ENCODE measurements around the gene NAALADL2.

The NAALADL2 gene

DNA sequence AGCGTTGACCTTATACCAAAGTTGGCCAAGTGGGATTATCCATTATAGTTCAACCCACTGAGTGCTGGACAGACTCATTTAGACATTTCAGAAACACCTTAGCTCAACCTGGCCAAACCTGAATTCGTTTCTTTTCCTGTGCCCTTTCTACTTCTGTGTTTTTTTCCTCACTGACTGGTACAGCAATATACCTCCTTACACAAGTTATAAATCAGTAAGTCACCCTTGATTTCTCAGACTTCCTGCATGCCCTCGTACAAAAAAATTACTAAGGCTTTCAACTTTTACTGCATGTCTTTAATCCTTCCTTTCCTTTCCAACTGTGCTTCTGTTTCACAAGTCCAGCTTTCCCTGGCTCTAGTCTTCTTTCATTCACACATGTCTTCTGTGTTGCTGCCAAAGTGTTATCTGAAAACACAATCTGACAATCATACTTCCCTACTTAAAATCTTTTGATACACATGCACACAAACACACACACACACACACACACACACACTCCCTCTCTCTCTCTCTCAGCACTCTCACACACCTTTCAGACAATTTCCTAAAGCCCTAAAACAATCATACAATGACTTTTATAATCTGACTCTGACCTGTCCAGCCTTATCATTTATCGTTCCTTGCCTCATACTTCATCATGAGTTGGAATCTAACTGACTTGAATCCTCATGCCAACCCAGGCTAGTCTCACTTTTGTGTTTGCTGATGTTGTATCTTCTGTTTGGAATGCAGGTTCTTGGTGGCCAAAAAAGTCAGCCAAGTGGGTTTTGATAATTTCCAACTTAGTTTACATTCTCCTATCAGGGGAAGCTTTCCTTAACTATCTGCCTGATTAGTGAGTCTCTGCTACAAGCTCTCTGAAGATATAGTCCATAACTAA is 436.4 kb downstream of the NAALADL2 start:
- no peak for DNase-seq (ENCODE audit: extremely low read depth, low read depth)
- TF ChIP-seq, protein P1, sequence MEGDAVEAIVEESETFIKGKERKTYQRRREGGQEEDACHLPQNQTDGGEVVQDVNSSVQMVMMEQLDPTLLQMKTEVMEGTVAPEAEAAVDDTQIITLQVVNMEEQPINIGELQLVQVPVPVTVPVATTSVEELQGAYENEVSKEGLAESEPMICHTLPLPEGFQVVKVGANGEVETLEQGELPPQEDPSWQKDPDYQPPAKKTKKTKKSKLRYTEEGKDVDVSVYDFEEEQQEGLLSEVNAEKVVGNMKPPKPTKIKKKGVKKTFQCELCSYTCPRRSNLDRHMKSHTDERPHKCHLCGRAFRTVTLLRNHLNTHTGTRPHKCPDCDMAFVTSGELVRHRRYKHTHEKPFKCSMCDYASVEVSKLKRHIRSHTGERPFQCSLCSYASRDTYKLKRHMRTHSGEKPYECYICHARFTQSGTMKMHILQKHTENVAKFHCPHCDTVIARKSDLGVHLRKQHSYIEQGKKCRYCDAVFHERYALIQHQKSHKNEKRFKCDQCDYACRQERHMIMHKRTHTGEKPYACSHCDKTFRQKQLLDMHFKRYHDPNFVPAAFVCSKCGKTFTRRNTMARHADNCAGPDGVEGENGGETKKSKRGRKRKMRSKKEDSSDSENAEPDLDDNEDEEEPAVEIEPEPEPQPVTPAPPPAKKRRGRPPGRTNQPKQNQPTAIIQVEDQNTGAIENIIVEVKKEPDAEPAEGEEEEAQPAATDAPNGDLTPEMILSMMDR (IDR thresholded peaks at IDR 0.05; ENCODE audit: low read depth, low read length), result no peak

DNA sequence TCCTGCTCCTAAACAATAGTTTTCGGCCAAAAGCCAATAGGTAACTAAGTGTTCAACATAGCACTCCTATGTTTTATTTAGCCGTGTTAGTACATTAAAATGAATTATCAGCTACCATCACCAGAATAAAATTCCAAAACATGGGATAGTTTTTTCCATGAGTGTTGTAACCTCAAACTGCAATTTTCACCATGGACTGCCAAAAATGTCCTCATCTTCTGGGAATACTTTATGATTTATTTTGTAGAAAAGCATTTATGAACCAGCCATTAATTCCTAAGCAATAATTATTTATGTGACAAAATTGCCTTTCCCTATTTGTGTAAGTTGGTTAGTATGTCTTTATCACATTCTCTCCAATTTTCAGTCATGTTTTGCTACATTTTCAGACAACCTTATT is 438.1 kb downstream of the NAALADL2 start:
- no peak for DNase-seq (ENCODE audit: extremely low read depth, low read depth)
- TF ChIP-seq, protein P1 (IDR thresholded peaks at IDR 0.05; ENCODE audit: low read depth, low read length), result no peak

DNA sequence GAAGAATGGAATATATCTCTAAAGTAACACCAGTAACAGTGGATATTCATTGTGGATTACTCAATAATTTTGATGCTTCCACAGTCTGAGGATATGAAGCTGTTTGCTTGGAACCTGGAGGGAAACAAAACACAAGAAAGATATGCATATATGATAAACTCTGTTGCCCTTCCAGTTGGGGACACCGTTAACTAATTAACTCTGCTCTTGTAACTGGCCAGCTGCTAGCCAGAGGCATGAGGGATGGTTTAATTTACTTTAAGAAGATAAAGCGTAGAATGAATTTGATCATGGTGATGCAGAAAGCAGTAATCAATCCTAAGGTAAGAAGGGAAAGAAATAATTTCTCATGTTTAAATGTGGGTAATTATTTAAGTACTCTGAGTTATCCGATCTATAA is 442.6 kb downstream of the NAALADL2 start:
- no peak for DNase-seq (ENCODE audit: extremely low read depth, low read depth)
- TF ChIP-seq, protein P1 (IDR thresholded peaks at IDR 0.05; ENCODE audit: low read depth, low read length), result no peak

DNA sequence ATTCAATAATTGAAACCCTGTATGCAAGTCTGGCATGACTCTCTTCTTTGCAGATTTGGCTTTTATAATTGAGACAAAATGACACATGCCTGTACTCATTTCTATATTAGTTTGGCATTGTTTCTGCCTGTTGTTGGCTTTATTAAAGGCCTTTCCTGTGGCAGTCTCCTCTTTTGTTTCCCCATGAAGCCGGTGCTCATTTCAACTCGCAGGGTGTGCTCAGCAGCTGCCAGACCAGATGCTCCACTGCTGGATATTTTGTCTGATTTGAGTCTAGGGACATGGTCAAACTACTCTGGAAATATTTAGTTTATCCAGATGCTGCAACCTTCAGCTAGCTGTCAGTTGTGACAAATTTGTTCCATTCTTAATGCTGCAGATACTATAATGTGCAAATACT is 445.3 kb downstream of the NAALADL2 start:
- TF ChIP-seq, protein P1 (IDR thresholded peaks at IDR 0.05; ENCODE audit: low read depth, low read length), result no peak
- no peak for DNase-seq (ENCODE audit: extremely low read depth, low read depth)

- DNase-seq (ENCODE audit: extremely low read depth, low read depth), result no peak
- TF ChIP-seq, protein P1 (IDR thresholded peaks at IDR 0.05; ENCODE audit: low read depth, low read length), result no peak
Measured at GRCh38 chr3:175307642-175308041, 448.5 kb downstream of the NAALADL2 start.

GRCh38 chr3:175308097-175308496 is 449.0 kb downstream of the NAALADL2 start:
- no peak for DNase-seq (ENCODE audit: extremely low read depth, low read depth)
- TF ChIP-seq, protein P1 (IDR thresholded peaks at IDR 0.05; ENCODE audit: low read depth, low read length), result no peak

GRCh38 chr3:175310046-175310445 is 450.9 kb downstream of the NAALADL2 start:
- no peak for DNase-seq (ENCODE audit: extremely low read depth, low read depth)
- TF ChIP-seq, protein P1 (IDR thresholded peaks at IDR 0.05; ENCODE audit: low read depth, low read length), result no peak
